ENCODE data around the gene TIMM10. TPM values are rescaled to one million over a fixed set of nuclear protein-coding genes. Genes with fewer than 3 reads are reported as not detected.

Gene TIMM10
- total and polyA plus RNA-seq, 11 donors, result 36.6 to 135 (median 46.4) TPM

DNA sequence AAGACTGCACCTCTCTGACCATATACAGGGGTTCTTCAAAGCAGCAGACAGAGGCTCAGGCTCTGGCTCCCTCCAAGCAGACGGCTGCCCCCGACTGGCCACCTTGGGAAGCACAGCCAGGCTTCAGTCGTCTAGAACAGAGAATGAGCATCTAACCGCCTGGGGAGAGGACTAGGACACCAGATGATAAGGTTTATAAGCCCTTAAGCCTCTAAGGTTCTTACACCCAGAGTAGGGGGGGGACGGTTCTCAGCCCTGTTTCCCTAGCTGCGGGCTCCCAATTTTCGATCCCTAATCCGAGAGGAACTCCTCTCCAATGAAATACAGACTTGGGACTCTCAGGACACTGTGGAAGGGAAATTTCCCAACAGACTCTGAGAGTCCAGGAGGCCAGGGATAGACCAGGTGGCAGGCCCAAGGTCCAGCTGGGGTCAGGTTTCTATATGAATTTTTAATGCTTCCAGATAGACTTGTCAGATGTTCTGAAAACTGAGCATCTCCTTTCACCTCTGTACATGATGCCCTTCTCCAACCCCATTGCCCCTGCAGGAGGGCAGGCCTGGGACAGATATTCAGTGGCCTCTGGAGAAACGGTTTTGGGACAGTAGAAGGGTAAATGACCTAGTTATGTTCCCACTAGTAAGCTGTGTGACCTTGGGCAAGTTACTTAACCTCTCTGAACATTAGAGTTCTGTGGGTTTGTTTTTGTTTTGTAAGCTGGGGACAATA is 50.0 kb downstream of the TIMM10 start:
- WGBS, 4 donors, result 25 to 41% (median 33%) methylated on average over 9 of the region's 9 CpGs
- peaks cover 0 to 36% (median 13%) of the 10 kb centered on the region in 9 donors for H3K27me3 ChIP-seq
- TF ChIP-seq POLR2A (IDR thresholded peaks at IDR 0.05), result no peak
- TF ChIP-seq, protein P1, sequence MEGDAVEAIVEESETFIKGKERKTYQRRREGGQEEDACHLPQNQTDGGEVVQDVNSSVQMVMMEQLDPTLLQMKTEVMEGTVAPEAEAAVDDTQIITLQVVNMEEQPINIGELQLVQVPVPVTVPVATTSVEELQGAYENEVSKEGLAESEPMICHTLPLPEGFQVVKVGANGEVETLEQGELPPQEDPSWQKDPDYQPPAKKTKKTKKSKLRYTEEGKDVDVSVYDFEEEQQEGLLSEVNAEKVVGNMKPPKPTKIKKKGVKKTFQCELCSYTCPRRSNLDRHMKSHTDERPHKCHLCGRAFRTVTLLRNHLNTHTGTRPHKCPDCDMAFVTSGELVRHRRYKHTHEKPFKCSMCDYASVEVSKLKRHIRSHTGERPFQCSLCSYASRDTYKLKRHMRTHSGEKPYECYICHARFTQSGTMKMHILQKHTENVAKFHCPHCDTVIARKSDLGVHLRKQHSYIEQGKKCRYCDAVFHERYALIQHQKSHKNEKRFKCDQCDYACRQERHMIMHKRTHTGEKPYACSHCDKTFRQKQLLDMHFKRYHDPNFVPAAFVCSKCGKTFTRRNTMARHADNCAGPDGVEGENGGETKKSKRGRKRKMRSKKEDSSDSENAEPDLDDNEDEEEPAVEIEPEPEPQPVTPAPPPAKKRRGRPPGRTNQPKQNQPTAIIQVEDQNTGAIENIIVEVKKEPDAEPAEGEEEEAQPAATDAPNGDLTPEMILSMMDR (IDR thresholded peaks at IDR 0.05), result peak; percentile 53 to 82 (median 68)
- DNase-seq, result peak; percentile 58 to 81 (median 62)
- H3K36me3 ChIP-seq, result peaks cover 0 to 18% (median 12%) of the 10 kb centered on the region in 9 donors
- H3K4me1 ChIP-seq, result peaks cover 3 to 35% (median 22%) of the 10 kb centered on the region in 12 donors
- intact Hi-C loops (cut with DNase I), result loop anchor here in 9 of 10 donors (2.0 to 10.0 kb wide), 4 partner anchors 22 to 136 kb away; no protein-coding TSS in a partner anchor
- H3K27ac ChIP-seq, result no peak overlapping the region
- H3K4me3 ChIP-seq, result no peak overlapping the region
- ATAC-seq, result peak; percentile 17 to 54 (median 36)
- no peaks in the 10 kb centered on the region for H3K9me3 ChIP-seq

DNA sequence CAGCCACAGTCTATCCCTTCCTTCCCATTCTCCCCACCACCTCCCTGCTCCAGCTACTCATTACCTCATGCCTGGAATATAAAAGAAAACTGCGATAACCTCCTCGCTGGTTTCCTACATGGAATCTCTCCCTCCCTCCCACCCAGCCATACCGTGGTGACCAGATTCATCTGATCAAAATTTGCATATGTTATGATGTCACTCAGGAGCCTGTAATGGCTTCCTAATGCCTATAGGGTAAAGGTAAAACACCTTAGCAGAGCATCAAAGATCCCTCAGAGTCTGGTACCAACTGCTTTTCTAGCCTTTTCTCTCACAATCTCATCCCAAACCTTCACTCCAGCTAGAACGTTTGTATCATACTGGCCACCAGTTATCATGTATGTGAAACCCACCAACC is 50.6 kb downstream of the TIMM10 start:
- no peaks in the 10 kb centered on the region for H3K9me3 ChIP-seq
- ATAC-seq (no peak), DNase-seq (no peak)
- H3K27me3 ChIP-seq, result peaks cover 0 to 36% (median 13%) of the 10 kb centered on the region in 9 donors
- no peak overlapping the region for H3K27ac ChIP-seq
- WGBS, 4 donors, result 20 to 33% (median 24%) methylated on average over 4 of the region's 4 CpGs
- intact Hi-C loops (cut with DNase I), result loop anchor here (2.0 to 10.0 kb wide), 4 partner anchors 21 to 135 kb away; no protein-coding TSS in a partner anchor
- no peak overlapping the region for H3K4me3 ChIP-seq
- H3K4me1 ChIP-seq, result peaks cover 3 to 41% (median 25%) of the 10 kb centered on the region in 12 donors
- no peak for TF ChIP-seq POLR2A (IDR thresholded peaks at IDR 0.05)
- TF ChIP-seq, protein P1 (IDR thresholded peaks at IDR 0.05), result no peak
- H3K36me3 ChIP-seq, result peaks cover 0 to 12% (median 6%) of the 10 kb centered on the region in 9 donors

DNA sequence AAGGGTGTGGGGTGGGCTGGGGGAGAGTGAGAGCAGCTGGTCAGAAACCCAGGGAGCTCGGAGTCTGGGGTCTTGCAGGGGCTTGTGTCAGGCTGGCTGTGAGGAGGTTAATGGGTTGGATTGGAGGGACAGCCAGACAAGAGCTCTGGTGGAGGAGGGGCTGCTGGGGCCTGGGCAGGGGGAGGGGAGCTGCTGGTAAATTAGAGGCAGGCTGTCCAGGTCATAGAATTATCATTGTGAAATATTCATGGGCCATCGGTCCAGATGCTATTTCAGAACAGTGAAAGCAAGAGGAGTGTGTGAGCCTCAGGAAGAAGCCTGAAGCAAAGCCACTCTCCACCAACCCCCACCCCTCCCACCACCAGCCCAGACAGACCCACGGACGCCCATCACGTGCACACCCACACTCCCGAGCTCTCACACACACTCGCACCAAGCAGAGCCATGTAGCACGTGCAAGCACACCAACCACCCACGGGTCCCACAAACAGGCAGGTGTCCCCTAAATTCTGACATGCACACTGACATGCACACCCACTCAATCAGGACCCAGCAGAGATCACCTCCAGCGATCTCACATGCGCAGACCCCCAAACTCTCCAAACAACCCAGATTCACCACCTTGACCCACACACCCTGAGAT is 51.4 kb downstream of the TIMM10 start:
- H3K9me3 ChIP-seq, result no peaks in the 10 kb centered on the region
- 33 to 41% (median 39%) methylated on average over 11 of the region's 11 CpGs for WGBS, 4 donors
- intact Hi-C loops (cut with DNase I), result loop anchor here in 3 of 10 donors (2.0 to 5.0 kb wide), 2 partner anchors 20 to 132 kb away; no protein-coding TSS in a partner anchor
- peaks cover 0 to 36% (median 13%) of the 10 kb centered on the region in 9 donors for H3K27me3 ChIP-seq
- ATAC-seq (no peak), DNase-seq (no peak)
- no peak for TF ChIP-seq POLR2A (IDR thresholded peaks at IDR 0.05)
- TF ChIP-seq, protein P1 (IDR thresholded peaks at IDR 0.05), result no peak
- peaks cover 3 to 46% (median 28%) of the 10 kb centered on the region in 12 donors for H3K4me1 ChIP-seq
- H3K4me3 ChIP-seq, result no peak overlapping the region
- no peak overlapping the region for H3K27ac ChIP-seq
- peaks cover 0 to 5% (median 0%) of the 10 kb centered on the region in 9 donors for H3K36me3 ChIP-seq

Other genes with a start within 250 kb of the TIMM10 start
- gene TNKS1BP1, start 205.8 kb downstream of the TIMM10 start, total RNA-seq, result 10 to 100 TPM; 25.3 to 68.3 (median 33.1) TPM
- 10 to 100 TPM; 36.9 to 45.3 TPM for gene TNKS1BP1, start 205.8 kb downstream of the TIMM10 start, polyA plus RNA-seq
- 10 to 100 TPM; 31.8 to 60.4 (median 41.6) TPM for gene SSRP1, start 194.9 kb downstream of the TIMM10 start, total RNA-seq
- gene SSRP1, start 194.9 kb downstream of the TIMM10 start, polyA plus RNA-seq, result 10 to 100 TPM; 21.8 to 86.5 TPM
- 1 to 10 TPM in 7 of 9 donors, under 1 TPM in 2; 0.63 to 7.1 (median 1.5) TPM for gene P2RX3, start 192.4 kb downstream of the TIMM10 start, total RNA-seq
- gene P2RX3, start 192.4 kb downstream of the TIMM10 start, polyA plus RNA-seq, result under 1 TPM; 0.35 to 0.72 TPM
- not detected for gene PRG3, start 149.6 kb downstream of the TIMM10 start, total RNA-seq
- not detected for gene PRG3, start 149.6 kb downstream of the TIMM10 start, polyA plus RNA-seq
- gene PRG2, start 140.1 kb downstream of the TIMM10 start, total RNA-seq, result under 1 TPM in 4 of 9 donors, not detected in 5; 0.14 to 0.27 (median 0.22) TPM
- gene PRG2, start 140.1 kb downstream of the TIMM10 start, polyA plus RNA-seq, result under 1 TPM in 1 of 2 donors, not detected in 1; 0.04 TPM
- 10 to 100 TPM; 13.5 to 56.9 (median 24.7) TPM for gene SLC43A3, start 103.6 kb downstream of the TIMM10 start, total RNA-seq
- gene SLC43A3, start 103.6 kb downstream of the TIMM10 start, polyA plus RNA-seq, result 10 to 100 TPM; 14.6 to 17.9 TPM
- gene RTN4RL2, start 70.2 kb downstream of the TIMM10 start, total RNA-seq, result 1 to 10 TPM in 5 of 9 donors, under 1 TPM in 4; 0.58 to 2.1 (median 1.1) TPM
- gene RTN4RL2, start 70.2 kb downstream of the TIMM10 start, polyA plus RNA-seq, result 1 to 10 TPM; 1.0 to 1.1 TPM
- gene SLC43A1, start 15.1 kb downstream of the TIMM10 start, total RNA-seq, result 10 to 100 TPM in 1 of 9 donors, 1 to 10 TPM in 8; 2.7 to 12.3 (median 5.4) TPM
- gene SLC43A1, start 15.1 kb downstream of the TIMM10 start, polyA plus RNA-seq, result 1 to 10 TPM; 6.6 TPM
- not detected for gene SMTNL1, start 6.8 kb upstream of the TIMM10 start, total RNA-seq
- not detected for gene SMTNL1, start 6.8 kb upstream of the TIMM10 start, polyA plus RNA-seq
- 100 to 1,000 TPM in 1 of 9 donors, 10 to 100 TPM in 8; 11.2 to 175 (median 14.5) TPM for gene UBE2L6, start 36.9 kb upstream of the TIMM10 start, total RNA-seq
- 10 to 100 TPM; 10.2 to 16.4 TPM for gene UBE2L6, start 36.9 kb upstream of the TIMM10 start, polyA plus RNA-seq
- 100 to 1,000 TPM in 4 of 9 donors, 10 to 100 TPM in 5; 55.5 to 344 (median 87.0) TPM for gene SERPING1, start 66.9 kb upstream of the TIMM10 start, total RNA-seq
- gene SERPING1, start 66.9 kb upstream of the TIMM10 start, polyA plus RNA-seq, result 100 to 1,000 TPM in 1 of 2 donors, 10 to 100 TPM in 1; 80.6 to 121 TPM
- gene YPEL4, start 119.2 kb upstream of the TIMM10 start, total RNA-seq, result 1 to 10 TPM in 2 of 9 donors, under 1 TPM in 7; 0.16 to 2.2 (median 0.67) TPM
- 1 to 10 TPM in 1 of 2 donors, under 1 TPM in 1; 0.28 to 1.2 TPM for gene YPEL4, start 119.2 kb upstream of the TIMM10 start, polyA plus RNA-seq
- 10 to 100 TPM in 2 of 9 donors, 1 to 10 TPM in 7; 5.5 to 11.6 (median 8.2) TPM for gene CLP1, start 127.0 kb upstream of the TIMM10 start, total RNA-seq
- 10 to 100 TPM in 1 of 2 donors, 1 to 10 TPM in 1; 3.0 to 11.9 TPM for gene CLP1, start 127.0 kb upstream of the TIMM10 start, polyA plus RNA-seq
- gene ZDHHC5, start 137.4 kb upstream of the TIMM10 start, total RNA-seq, result 10 to 100 TPM; 32.5 to 63.6 (median 45.7) TPM
- 10 to 100 TPM; 21.9 to 50.3 TPM for gene ZDHHC5, start 137.4 kb upstream of the TIMM10 start, polyA plus RNA-seq
- 10 to 100 TPM in 2 of 9 donors, 1 to 10 TPM in 7; 6.0 to 12.4 (median 6.9) TPM for gene MED19, start 181.5 kb upstream of the TIMM10 start, total RNA-seq
- 10 to 100 TPM in 1 of 2 donors, 1 to 10 TPM in 1; 6.1 to 19.8 TPM for gene MED19, start 181.5 kb upstream of the TIMM10 start, polyA plus RNA-seq
- 10 to 100 TPM; 46.7 to 78.2 (median 65.8) TPM for gene TMX2, start 181.8 kb upstream of the TIMM10 start, total RNA-seq
- 100 to 1,000 TPM in 1 of 2 donors, 10 to 100 TPM in 1; 53.6 to 165 TPM for gene TMX2, start 181.8 kb upstream of the TIMM10 start, polyA plus RNA-seq
- gene SELENOH, start 210.7 kb upstream of the TIMM10 start, total RNA-seq, result 100 to 1,000 TPM in 1 of 9 donors, 10 to 100 TPM in 8; 56.8 to 134 (median 85.7) TPM
- 100 to 1,000 TPM in 1 of 2 donors, 10 to 100 TPM in 1; 68.8 to 116 TPM for gene SELENOH, start 210.7 kb upstream of the TIMM10 start, polyA plus RNA-seq
- gene BTBD18, start 221.1 kb upstream of the TIMM10 start, total RNA-seq, result not detected
- under 1 TPM in 1 of 2 donors, not detected in 1; 0.11 TPM for gene BTBD18, start 221.1 kb upstream of the TIMM10 start, polyA plus RNA-seq
- 100 to 1,000 TPM in 1 of 9 donors, 10 to 100 TPM in 8; 51.4 to 105 (median 60.8) TPM for gene CTNND1, start 231.0 kb upstream of the TIMM10 start, total RNA-seq
- gene CTNND1, start 231.0 kb upstream of the TIMM10 start, polyA plus RNA-seq, result 10 to 100 TPM; 19.7 to 40.3 TPM